Hepatocyte (in vitro differentiated cells): ENCODE data around the gene TP73. TPM values are rescaled to one million over a fixed set of nuclear protein-coding genes. Genes with fewer than 3 reads are reported as not detected.
A peak's percentile ranks its signal among the peaks of the same experiment; 100 is the strongest.

Source experiments
- DNase-seq: peaks from one replicate; pipeline ENCODE4 v3.0.0-alpha.2; 2016; ENCODE audit warnings: low spot score
- H2AFZ ChIP-seq: fragments of 200-600 bp; sonication (generic); 2 replicates; pipeline ENCODE4 v1.6.0; 2016; ENCODE audit warnings: antibody characterized with exemption, mild to moderate bottlenecking
- H3K27ac ChIP-seq: fragments of 200-600 bp; sonication (generic); 2 replicates; pipeline ENCODE4 v1.5.1; 2016; ENCODE audit warnings: mild to moderate bottlenecking
- H3K27me3 ChIP-seq: fragments of 200-600 bp; sonication (generic); 2 replicates; pipeline ENCODE4 v1.6.1; 2016
- H3K36me3 ChIP-seq: fragments of 200-600 bp; sonication (generic); replicated peaks from 2 replicates; pipeline ENCODE4 v1.5.1; 2016; ENCODE audit warnings: low read depth; ENCODE audit not compliant: insufficient read depth
- H3K4me1 ChIP-seq: fragments of 200-600 bp; sonication (generic); 2 replicates; pipeline ENCODE4 v1.5.1; 2016; ENCODE audit warnings: mild to moderate bottlenecking, moderate library complexity; ENCODE audit not compliant: insufficient read depth
- H3K4me2 ChIP-seq: fragments of 200-600 bp; sonication (generic); 2 replicates; pipeline ENCODE4 v1.6.0; 2016
- H3K4me3 ChIP-seq: fragments of 200-600 bp; sonication (generic); 2 replicates; pipeline ENCODE4 v1.5.1; 2016; ENCODE audit warnings: mild to moderate bottlenecking
- H3K79me2 ChIP-seq: fragments of 200-600 bp; sonication (generic); 2 replicates; pipeline ENCODE4 v1.6.0; 2017; ENCODE audit warnings: mild to moderate bottlenecking
- H3K9me2 ChIP-seq: fragments of 200-600 bp; sonication (generic); replicated peaks from 2 replicates; pipeline ENCODE4 v1.6.0; 2017; ENCODE audit warnings: mild to moderate bottlenecking; ENCODE audit not compliant: insufficient read depth
- H3K9me3 ChIP-seq: fragments of 200-600 bp; sonication (generic); 2 replicates; pipeline ENCODE4 v1.5.1; 2016; ENCODE audit warnings: low read depth, mild to moderate bottlenecking
- H4K20me1 ChIP-seq: fragments of 200-600 bp; sonication (generic); 2 replicates; pipeline ENCODE4 v1.6.0; 2016; ENCODE audit warnings: mild to moderate bottlenecking; ENCODE audit not compliant: insufficient read depth, poor library complexity, severe bottlenecking
- EZH2 ChIP-seq: fragments of 200-600 bp; sonication (generic); IDR thresholded peaks from 2 replicates; pipeline ENCODE4 v1.6.1; 2016; ENCODE audit warnings: antibody characterized with exemption, mild to moderate bottlenecking, borderline replicate concordance
- EZH2phosphoT487 ChIP-seq: fragments of 200-600 bp; sonication (generic); IDR thresholded peaks from one replicate; pipeline ENCODE4 v1.6.1; 2018; ENCODE audit warnings: antibody characterized with exemption, mild to moderate bottlenecking, low read depth, moderate library complexity; ENCODE audit not compliant: unreplicated experiment, severe bottlenecking
- WGBS: methylation state at CpG from one replicate; pipeline ENCODE4 v1.1.6; 2016; ENCODE audit warnings: low lambda C conversion rate; ENCODE audit errors: missing lambda C conversion rate; 5-methylcytosine and 5-hydroxymethylcytosine counted together
- polyA plus RNA-seq: library from polyadenylated mRNA; unstranded; fragments of >200 nt; fragmentation: Nextera tagmentation; extraction: Ambion mirVana; gene quantifications from 2 replicates; pipeline ENCODE4 v1.2.1, GENCODE V29; 2016
- total RNA-seq: library from RNA; depleted of rRNA; stranded (reverse); fragments of >200 nt; gene quantifications from 2 replicates; pipeline ENCODE4 v1.2.3, GENCODE V29; 2014
- TF ChIP-seq, protein P1 (sequence below): fragments of 200-600 bp; sonication (generic); IDR thresholded peaks from 2 replicates; pipeline ENCODE4 v1.5.1; 2016; ENCODE audit warnings: antibody characterized with exemption, mild to moderate bottlenecking; ENCODE audit not compliant: poor library complexity

TP73 gene
- total and polyA plus RNA-seq, 2 experiments from 2014 or later, result 0.27 to 0.47 TPM

- Histone ChIP-seq H4K20me1 (no peaks in the 10 kb centered on the region), H3K4me1 (peaks cover 39% of the 10 kb centered on the region), H3K9me3 (no peaks in the 10 kb centered on the region), H3K4me2 (peak overlapping the region; percentile 98), H3K9me2 (no peaks in the 10 kb centered on the region), H3K4me3 (peak overlapping the region; percentile 59), H2AFZ (peak overlapping the region; percentile 73), H3K36me3 (no peaks in the 10 kb centered on the region), H3K27me3 (no peaks in the 10 kb centered on the region), H3K79me2 (no peaks in the 10 kb centered on the region), H3K27ac (no peak overlapping the region)
- no peak for DNase-seq
- TF ChIP-seq EZH2 (no peak), EZH2phosphoT487 (no peak)
- TF ChIP-seq, protein P1, sequence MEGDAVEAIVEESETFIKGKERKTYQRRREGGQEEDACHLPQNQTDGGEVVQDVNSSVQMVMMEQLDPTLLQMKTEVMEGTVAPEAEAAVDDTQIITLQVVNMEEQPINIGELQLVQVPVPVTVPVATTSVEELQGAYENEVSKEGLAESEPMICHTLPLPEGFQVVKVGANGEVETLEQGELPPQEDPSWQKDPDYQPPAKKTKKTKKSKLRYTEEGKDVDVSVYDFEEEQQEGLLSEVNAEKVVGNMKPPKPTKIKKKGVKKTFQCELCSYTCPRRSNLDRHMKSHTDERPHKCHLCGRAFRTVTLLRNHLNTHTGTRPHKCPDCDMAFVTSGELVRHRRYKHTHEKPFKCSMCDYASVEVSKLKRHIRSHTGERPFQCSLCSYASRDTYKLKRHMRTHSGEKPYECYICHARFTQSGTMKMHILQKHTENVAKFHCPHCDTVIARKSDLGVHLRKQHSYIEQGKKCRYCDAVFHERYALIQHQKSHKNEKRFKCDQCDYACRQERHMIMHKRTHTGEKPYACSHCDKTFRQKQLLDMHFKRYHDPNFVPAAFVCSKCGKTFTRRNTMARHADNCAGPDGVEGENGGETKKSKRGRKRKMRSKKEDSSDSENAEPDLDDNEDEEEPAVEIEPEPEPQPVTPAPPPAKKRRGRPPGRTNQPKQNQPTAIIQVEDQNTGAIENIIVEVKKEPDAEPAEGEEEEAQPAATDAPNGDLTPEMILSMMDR, result no peak
- 66% methylated on average over 32 of the region's 32 CpGs for WGBS
Measured at GRCh38 chr1:3771108-3772026, 119.1 kb downstream of the TP73 start.

- no peak for TF ChIP-seq EZH2phosphoT487
- TF ChIP-seq EZH2, result no peak
- TF ChIP-seq, protein P1, result no peak
- Histone ChIP-seq H3K79me2 (no peaks in the 10 kb centered on the region), H3K4me1 (peaks cover 41% of the 10 kb centered on the region), H2AFZ (peak overlapping the region; percentile 77), H3K9me2 (no peaks in the 10 kb centered on the region), H3K27me3 (no peaks in the 10 kb centered on the region), H3K4me3 (peak overlapping the region; percentile 80), H3K36me3 (no peaks in the 10 kb centered on the region), H3K27ac (peak overlapping the region; percentile 60), H4K20me1 (no peaks in the 10 kb centered on the region), H3K9me3 (no peaks in the 10 kb centered on the region), H3K4me2 (peak overlapping the region; percentile 98)
- WGBS, result 12% methylated on average over 8 of the region's 61 CpGs
- DNase-seq, result peak; percentile 96
Measured at GRCh38 chr1:3772027-3772714, 119.9 kb downstream of the TP73 start.

DNA sequence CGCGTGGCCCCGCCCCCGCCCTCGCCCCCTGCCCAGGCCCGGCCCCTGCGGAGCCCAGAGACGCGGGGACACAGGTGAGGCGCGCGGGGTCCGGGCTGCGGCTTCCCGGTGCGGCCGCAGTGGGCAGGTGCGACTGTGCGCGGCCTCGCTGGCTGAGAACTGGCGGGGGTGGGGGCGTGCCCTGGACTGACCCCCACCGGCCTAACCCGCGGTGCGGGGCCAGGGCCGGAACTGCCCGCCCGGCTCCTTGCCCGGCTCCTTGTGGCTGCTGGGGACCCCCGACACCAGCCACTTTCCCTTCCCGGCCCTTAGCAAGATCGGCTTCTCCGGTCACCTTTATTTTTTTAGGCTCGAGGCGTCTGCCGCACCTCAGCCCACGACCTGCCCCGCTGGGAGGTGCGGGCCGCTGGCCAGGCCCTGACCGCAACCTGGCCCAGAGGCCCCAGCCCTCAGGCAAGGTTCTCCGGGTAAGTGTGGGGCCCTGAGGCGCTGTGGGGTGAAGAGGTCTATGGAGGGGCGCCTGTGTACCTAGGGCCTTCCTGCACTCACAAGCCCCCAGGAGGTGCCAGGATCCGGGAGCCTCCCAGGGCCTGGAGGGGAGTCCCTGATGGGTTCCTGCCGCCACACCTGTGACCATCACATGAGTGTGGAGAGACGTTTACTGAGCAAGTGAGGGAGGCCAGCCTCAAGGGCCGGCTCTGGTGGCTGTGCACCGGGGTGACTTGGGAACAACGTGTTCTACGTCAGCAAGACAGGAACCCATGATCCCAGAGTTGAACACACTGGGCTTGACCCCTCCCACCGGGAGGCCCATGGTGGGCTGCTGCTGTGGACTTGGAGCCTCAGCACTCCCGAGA lies 120.6 kb downstream of the TP73 start, which contains the start of gene SMIM1:
Gene SMIM1 (plus strand): TSS at position 35 of the 857 bp plus-strand sequence. CDS start 2,625 bp downstream, outside the sequence.
- no peaks in the 10 kb centered on the region for H4K20me1 ChIP-seq
- peak within 1 kb of the TSS; percentile 77 for H2AFZ ChIP-seq
- WGBS, result 28% methylated on average over 32 of the region's 55 CpGs
- H3K4me2 ChIP-seq, result peak within 1 kb of the TSS; percentile 98
- H3K4me1 ChIP-seq, result peaks cover 41% of the 10 kb centered on the region
- H3K27ac ChIP-seq, result peak within 1 kb of the TSS; percentile 67
- no peaks in the 10 kb centered on the region for H3K36me3 ChIP-seq
- H3K4me3 ChIP-seq, result peak within 1 kb of the TSS; percentile 80
- DNase-seq, result peak; percentile 56
- no peaks in the 10 kb centered on the region for H3K27me3 ChIP-seq
- no peaks in the 10 kb centered on the region for H3K9me3 ChIP-seq
- TF ChIP-seq EZH2 (no peak), EZH2phosphoT487 (no peak)
- TF ChIP-seq, protein P1, result no peak
- no peaks in the 10 kb centered on the region for H3K9me2 ChIP-seq
- H3K79me2 ChIP-seq, result no peaks in the 10 kb centered on the region
